Measurements from ENCODE around the gene GPR160.
"Not testable (repeated sequence)": the region's sequence is repeated elsewhere in the genome, so short reads cannot be mapped to it uniquely, and the experiment has no call there.

DNA sequence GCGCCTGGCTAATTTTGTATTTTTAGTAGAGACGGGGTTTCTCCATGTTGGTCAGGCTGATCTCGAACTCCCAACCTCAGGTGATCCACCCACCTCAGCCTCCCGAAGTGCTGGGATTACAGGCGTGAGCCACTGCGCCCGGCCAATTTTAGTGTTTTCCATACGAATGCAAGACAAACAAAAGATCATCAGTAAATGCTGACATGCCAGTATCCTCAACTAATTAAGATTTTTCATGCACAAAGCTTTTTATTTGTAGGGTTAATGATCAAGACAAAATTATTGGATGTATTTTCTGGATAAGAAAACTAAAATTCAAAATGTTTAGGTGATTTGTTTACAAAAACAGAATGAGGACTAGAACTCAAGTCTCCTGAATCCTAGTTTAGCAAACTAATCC, 76.4 kb downstream of the GPR160 start:
- TF ChIP-seq, protein P1, sequence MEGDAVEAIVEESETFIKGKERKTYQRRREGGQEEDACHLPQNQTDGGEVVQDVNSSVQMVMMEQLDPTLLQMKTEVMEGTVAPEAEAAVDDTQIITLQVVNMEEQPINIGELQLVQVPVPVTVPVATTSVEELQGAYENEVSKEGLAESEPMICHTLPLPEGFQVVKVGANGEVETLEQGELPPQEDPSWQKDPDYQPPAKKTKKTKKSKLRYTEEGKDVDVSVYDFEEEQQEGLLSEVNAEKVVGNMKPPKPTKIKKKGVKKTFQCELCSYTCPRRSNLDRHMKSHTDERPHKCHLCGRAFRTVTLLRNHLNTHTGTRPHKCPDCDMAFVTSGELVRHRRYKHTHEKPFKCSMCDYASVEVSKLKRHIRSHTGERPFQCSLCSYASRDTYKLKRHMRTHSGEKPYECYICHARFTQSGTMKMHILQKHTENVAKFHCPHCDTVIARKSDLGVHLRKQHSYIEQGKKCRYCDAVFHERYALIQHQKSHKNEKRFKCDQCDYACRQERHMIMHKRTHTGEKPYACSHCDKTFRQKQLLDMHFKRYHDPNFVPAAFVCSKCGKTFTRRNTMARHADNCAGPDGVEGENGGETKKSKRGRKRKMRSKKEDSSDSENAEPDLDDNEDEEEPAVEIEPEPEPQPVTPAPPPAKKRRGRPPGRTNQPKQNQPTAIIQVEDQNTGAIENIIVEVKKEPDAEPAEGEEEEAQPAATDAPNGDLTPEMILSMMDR (IDR thresholded peaks at IDR 0.05), result not testable (repeated sequence)
- TF ChIP-seq POLR2A (IDR thresholded peaks at IDR 0.05), result not testable (repeated sequence)

Data from lower leg skin (tissue), 3 donors.